ENCODE results near the gene MMS22L.

The MMS22L gene

DNA sequence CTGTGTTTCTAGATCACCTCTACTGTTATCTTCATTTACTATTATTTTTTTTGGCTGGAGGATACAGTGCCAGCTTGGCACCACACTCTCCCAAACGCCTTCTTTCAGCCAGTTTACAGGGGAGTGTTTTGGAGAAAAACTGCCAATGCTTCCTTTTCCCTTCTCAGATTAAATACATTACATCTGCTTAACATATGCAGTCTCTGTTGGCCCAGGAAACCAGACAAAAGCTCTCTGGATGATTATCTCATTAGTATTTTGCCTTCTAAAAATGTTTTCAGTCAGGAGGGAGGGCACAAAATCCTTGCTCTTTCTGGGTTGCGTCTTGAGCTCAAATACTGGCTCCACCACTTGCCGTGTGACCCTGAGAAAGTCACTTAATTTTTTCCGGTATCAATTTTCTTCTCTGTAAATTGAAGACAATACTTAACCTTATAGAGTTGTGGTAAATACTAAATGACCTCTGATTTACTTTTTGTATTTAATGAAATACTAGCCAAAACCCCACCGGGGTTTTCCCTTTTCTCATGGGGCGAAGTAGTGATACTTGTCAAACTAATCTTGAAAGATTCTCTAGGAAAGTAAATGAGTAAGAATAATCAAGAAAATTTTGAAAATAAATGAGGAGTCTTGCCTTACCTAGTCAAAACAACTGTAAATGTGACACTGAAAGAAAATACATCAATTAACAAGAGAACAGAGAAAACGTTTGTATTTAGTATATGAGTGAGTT lies 146.2 kb downstream of the MMS22L start:
- no peak for DNase-seq

DNA sequence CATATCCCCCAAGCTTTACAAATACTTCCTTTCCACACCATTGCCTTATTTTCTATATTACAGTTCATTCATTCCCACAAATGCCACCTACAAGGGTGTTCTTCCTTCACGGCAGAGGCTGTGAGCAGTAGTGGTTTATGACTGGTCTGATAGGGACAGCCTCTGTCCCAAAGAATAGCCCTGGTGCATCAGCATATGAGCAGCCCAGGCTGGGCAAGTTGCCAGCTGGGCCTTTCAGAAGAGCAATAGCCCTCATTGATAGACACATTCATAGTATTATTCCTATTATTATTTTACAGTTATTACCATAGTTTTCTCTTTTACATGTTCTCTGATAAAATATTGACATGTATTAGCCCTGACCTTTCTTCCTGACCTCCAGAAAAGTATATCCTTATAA lies 149.9 kb downstream of the MMS22L start:
- DNase-seq: peak; percentile 55

DNA sequence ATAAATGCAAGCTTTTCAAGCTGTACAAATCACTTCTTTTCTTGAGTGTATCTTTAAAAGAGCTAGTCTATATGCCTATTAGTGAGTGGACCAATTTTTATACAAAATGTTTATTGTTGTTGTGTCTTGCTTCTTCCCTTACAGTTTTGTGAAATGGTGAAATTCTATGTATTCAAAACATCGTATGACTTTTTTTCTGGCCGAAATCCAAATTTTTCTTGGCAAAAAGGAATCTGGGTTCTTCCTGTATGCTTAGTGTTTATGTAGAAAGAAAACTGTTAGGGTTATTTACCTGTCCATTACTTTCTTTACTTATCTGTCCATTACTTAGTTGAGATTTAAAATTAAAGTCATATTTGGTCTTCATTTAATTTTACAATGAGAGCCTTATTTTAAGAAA lies 153.9 kb downstream of the MMS22L start:
- no peak for DNase-seq

DNA sequence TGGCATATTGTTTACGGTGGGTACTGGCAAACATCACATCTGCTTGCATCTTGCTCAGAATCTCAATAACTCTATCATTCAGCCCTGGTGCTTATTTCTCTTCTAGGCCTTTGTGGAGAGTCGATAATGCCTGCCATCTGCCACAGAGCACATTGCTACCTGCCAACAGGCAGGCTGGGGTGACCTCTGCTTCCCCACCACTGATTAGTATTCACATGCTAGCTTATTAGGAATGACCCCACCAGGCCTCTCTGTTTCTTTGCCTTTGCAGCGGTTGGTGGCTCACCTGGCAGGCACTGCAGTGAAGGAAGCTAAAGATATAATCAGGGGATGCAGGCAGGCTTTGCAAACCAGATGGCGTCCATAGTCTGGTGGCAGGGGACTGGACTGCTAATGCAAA lies 154.5 kb downstream of the MMS22L start:
- DNase-seq: no peak

DNA sequence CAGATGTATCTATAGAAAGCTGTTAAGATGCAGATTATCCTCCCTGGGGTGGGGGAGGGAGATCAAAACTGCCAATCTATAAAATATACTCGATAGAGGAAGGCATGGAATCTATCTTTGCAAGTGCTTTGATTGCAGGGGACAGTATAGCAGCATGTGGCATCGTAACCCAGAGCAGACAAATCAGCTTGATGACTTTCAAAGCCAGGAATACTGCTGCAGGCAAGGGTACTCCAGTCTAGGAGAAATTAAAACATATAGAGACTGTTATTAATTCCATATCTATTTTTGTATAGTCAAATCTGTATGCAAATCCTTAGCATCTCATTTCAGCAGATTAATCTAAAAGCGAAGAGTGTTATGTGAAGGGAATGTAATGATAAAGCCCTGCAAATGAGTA lies 159.4 kb downstream of the MMS22L start:
- no peak for DNase-seq

DNA sequence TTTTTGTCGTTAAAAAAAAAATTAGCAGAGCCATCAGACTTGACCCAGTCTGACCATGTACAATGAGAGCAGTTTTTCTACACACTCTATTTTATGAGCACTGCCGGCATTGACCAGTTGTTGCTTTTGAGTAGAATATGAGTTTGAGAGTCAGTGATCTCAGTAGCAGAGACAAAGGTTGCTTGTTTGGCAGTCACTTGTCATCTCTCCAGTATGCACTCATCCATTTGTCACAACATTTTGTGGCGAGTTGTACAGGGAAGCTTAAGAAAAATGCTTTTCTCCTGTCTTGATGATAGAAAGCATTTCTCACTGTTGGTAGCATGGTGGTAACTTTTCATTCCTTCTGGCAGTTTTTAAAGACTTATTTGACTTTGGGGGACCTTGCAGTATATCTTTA lies 159.9 kb downstream of the MMS22L start:
- no peak for DNase-seq

DNA sequence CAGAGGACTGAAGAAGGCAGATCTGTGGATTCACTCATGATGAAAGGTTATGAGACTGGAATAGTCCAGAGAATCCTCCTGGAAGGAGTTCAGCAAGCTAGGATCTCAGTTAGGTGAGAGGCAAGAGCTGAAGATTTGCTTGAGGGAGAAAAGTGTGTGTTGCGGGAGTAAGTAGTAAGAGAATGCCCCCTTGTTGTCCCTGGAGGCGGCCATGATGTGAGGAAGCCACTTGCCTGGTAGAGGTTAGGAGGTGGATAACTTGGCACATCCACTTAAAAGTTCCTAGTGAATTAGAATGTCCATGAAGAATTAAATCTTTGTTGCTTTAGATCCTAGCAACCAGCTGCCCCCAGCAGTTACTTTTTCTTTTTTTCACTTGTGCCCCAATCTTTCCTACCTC lies 162.5 kb downstream of the MMS22L start:
- DNase-seq: no peak

DNA sequence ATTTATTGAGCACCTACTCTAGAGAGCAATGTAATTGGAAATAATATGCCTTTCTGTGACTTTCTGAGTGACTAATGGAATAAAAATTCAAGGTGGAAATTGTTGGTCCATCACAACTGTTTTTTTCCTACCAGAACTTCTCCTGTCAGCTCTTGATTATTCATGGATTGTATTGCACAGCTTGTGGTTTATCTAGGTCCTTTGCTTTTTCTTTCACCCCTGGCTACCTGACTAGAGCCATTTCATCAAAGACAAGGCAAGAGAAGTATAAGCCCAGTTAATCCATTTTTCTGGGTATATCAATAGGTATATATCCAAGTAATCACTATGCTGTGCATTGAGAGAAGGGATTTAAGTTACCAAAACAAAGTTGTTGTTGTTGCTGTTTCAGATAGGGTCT lies 168.4 kb downstream of the MMS22L start:
- no peak for DNase-seq

DNA sequence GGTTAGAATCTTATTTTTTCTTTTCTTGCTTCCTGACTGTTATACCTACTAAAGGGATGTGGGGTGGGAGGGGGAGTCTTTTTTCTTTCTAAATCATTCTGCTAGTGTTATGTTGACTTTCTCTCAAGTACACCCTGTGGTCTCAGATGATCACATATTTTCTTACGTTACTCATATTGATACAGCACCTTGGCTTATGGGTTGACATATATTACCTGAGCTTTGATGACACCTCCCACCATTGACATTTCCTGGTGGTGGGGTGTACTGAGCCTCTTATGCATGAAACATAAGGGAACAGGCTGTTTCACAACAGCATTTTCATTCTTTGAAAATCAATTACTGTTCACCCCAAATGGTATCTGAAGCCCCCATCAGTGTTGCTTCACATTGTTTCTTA lies 169.8 kb downstream of the MMS22L start:
- no peak for DNase-seq

DNA sequence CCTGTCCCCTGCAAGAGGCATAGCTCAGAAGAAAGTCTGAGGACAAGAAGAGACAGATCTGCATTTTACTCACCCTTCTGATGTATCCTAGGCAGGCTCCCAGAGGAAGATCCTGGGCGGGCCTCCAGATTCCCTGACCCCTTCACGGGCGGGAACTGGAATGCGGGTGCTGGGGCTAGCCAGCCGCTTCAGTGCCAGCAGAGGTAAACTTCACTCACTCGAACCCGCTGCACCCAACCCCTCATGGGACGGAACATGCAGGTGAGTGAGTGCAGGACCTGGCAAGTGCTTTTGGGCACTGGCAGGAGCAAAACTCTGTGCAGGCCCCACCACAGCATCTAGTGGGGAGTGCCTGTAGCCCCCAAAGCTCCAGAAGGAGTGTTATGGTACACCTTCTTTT lies 171.8 kb downstream of the MMS22L start:
- no peak for DNase-seq

DNA sequence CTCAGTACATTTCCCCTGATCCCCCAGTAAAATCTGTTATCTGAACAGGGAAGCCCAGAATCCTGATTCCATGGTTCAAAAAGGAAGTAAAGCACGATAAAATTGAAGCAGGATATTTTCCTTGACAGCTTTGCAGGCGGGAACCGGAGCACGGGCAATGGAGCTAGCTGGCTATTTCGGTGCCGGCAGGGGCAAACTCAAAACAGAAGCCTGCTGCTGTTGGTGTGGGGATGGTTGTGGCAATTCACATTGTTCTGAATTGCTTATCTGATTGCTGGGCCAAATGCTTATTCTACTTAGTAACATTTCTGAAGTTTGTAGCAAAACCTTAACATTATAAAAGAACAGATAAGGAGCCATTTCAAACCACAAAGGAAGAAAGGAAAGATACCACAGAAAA lies 172.4 kb downstream of the MMS22L start:
- DNase-seq: no peak

DNA sequence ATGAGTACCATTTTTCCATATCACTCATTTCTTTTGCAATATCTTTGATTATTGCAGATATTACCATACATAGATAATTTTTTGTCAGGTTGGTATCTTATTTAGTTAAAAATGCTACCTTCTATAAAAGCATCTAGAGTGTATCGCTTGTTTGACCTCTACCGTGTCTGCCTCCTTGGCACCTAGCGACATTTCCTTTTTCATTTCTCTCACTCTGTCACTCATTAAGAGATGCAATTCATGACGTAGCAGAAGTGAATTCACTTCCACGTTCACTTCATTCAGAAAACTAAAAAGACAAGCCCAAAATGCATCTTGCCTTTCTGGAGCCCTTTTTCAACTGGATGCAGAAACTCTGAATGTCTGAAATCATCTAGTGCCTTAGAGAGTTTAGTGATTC lies 172.9 kb downstream of the MMS22L start:
- DNase-seq: no peak

DNA sequence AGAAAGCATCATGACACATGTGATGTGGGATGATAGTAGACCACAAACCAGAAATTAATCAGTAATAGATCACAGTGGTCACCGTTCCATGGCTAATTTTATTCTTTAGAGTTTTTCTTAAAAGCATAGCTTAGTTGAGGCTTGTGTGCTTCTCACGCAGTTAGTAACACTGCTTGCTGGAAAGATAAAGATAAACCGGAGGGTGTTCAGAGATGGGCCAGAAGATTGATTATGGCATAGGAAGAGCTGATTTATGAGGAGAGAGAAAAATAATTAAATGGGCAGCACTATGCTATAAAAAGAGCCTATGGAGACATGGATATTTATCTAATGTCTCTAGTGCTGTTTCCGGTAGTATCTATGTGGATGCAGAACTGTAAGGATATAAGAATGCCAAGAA lies 173.6 kb downstream of the MMS22L start:
- DNase-seq: no peak

DNA sequence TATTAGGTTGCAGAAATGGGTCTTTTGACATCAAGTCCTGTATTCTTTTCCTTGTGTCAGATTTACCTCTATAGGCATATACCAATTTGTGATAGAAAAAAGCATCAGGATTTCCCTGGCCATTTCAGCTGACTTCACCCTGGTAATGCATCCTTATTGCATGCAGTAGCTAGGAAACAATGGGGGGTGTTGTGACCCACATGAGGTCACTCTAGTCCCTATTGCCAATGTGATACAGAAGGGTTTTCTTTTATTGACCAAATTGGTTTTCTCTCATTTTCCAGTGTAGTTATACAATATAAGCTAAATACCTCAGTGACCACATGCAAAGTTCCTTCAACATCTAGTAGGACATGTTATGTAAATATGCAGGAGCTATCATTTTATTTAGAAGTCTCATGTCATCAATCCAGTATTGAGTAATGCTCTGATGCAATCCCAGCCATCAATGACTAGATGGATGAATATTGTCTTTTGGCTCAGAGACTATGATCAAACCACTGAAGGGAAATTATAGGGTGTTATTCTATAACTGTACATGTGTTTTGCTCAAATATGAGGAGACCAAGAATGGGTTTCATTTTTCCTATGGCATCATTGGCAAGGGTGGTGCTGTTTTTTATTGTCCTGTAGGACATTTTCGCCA lies 180.7 kb downstream of the MMS22L start:
- no peak for DNase-seq

DNA sequence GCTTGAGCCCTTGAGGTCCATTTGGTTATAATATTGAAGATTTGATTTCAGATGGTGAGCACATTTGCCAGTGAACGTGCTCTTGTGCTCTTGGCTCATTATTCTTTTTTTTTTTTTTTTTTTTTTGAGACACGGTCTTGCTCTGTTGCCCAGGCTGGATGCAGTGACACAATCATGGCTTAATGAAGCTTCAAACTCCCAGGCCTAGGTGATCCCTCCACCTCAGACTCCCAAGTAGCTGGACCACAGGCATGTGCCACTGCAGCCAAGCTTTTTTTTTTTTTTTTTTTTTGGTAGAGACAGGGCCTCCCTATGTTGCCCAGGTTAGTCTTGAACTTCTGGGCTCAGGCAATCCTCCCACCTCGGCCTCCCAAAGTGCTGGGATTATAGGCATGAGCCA lies 182.3 kb downstream of the MMS22L start:
- DNase-seq: no peak

DNA sequence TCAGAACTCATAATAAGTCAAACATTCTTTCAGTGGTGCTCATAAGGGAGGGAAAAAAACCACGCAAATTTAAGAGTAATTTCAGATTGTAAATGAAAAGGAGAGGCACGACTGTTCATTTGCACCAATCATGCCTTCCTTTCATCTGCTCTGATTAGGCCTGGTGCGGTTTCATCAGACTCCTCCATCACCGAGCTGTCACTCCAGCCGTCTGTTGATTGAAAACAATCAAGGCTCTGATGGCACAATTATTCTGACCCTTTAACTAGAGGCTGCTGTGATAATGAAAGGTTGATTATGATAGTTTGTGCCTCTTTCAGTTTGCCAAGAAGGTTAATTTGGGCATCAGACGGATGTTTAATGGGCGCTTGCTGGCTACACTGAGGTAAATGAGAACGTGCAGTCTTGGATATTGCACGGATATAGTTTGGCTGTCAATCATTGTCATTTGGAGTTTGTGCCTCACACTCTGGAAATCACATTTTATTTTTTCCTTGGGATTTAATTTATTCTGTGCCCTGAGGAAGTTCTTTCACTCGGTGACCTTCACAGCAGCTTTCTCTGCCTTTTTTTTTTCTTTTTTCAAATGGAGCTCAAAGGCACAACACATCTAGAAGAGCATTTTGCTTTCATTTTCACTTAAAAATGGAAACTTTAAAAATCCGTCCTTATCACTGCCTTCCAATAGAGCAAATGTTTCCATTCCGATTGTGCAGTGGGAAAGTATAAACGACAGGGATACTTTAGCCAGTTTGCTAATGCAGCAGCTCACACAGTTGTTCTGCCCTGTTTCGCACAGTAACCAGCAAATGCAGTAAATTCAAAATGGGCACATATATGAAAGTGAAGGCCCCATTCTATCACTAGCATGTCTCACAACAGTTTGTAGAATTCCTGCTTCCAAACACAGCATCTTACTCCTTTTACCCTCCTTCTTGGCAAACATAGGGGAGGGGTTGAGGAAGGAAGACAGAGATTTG lies 185.7 kb downstream of the MMS22L start:
- DNase-seq: no peak

DNA sequence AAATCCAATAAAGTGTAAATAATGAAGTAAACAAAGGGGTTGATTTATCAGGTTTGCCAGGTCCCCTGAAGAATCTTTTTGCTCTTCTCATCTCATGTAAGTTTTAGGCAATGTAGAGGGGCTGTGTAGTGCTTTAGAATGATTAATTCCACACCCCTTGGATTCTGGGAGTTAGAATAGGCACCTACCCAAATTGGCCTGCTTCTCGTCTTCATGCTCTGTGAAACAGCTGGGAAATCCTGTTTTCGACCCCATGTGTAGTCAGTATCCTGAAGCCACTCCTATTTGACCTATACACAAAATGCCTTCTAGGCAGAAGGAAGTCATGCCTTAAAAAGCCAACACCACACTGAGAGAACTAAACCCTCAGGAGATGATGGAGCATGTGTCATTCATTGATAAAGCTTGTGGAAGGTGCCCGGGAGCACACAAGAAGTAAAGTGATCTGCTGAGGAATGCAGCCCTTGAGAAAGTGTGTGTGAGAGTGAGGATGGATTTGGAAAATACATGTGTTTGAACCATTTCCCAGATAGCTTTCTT lies 187.6 kb downstream of the MMS22L start:
- no peak for DNase-seq

DNA sequence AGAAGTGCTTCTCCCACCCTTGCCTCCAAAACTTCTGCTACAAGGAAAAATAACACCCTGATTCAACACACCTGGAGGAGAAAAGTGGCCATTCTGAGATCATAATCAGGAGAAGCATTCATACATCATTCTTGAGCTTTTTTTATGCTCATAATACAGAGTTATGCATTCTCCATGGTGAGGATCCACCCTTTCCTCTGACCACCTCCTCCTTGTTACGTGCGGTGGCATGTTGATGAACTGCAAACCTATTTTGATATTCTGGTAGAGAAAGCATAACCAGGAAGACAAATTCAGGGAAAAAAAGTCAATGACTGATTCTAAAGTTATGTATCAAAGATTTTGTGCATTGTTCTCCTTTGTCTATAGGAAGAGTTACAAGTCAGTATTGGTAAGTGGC lies 188.6 kb downstream of the MMS22L start:
- no peak for DNase-seq

DNA sequence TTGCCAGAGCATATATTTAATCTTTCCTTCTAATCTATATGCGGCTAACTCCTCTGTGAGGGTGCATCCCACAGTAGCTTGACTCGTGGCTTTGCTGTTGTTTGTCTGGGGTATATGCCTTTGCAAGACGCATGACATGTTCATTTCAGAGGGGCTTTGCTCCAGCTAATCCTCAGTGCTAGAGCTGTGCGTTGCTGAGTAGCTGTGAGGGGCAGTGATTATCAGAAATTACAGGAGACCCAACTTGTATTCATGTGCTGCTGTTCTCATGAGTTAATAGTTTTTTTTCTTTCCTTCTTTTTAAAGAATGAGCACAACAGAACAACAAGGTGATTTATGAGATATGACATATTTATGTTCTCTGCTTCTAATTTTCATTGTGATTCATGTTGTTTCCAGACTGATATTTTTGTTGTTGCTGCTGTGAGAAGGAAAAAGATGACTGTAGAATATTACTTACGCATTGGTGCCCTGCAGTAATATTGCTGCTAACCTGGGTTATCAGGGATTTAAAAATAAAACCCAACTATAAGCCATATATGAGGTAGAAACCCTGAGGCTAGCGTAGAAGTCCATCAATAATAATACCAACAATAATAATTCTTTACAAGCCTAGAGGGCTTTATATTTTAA lies 190.2 kb downstream of the MMS22L start:
- no peak for DNase-seq
